Mesendoderm (in vitro differentiated cells): ENCODE results near the gene RPUSD3.
"Not testable (repeated sequence)": the region's sequence is repeated elsewhere in the genome, so short reads cannot be mapped to it uniquely, and the experiment has no call there.

Source experiments
- DNase-seq: peaks from one replicate; pipeline ENCODE4 v3.0.0; 2013
- H2AK5ac ChIP-seq: 2 replicates; pipeline ENCODE4 v1.6.1; 2013; ENCODE audit warnings: low read length, inconsistent platforms
- H2BK120ac ChIP-seq: 2 replicates; pipeline ENCODE4 v1.6.1; 2013; ENCODE audit warnings: low read depth, mild to moderate bottlenecking, low read length, moderate library complexity, mixed read lengths
- H2BK15ac ChIP-seq: replicated peaks from 2 replicates; pipeline ENCODE4 v1.6.1; 2013; ENCODE audit warnings: low read depth, mild to moderate bottlenecking, moderate library complexity
- H2BK5ac ChIP-seq: 2 replicates; pipeline ENCODE4 v1.6.1; 2013; ENCODE audit warnings: low read length, inconsistent platforms
- H3K18ac ChIP-seq: 2 replicates; pipeline ENCODE4 v1.6.1; 2013; ENCODE audit warnings: mild to moderate bottlenecking, low read length, mixed read lengths
- H3K23ac ChIP-seq: one replicate; pipeline ENCODE4 v1.6.1; 2013; ENCODE audit warnings: low read length
- H3K27ac ChIP-seq: 2 replicates; pipeline ENCODE4 v1.5.1; 2013; ENCODE audit warnings: low read depth, mild to moderate bottlenecking, inconsistent platforms, low read length, moderate library complexity
- H3K27me3 ChIP-seq: 2 replicates; pipeline ENCODE4 v1.6.1; 2013; ENCODE audit warnings: low read length, control low read depth, mild to moderate bottlenecking, inconsistent platforms; ENCODE audit not compliant: insufficient read depth, poor library complexity
- H3K36me3 ChIP-seq: 2 replicates; pipeline ENCODE4 v1.6.1; 2013; ENCODE audit warnings: low read length, inconsistent platforms; ENCODE audit not compliant: control insufficient read depth, insufficient read depth
- H3K4ac ChIP-seq: one replicate; pipeline ENCODE4 v1.6.1; 2013; ENCODE audit warnings: low read depth, mild to moderate bottlenecking, low read length, moderate library complexity
- H3K4me1 ChIP-seq: 2 replicates; pipeline ENCODE4 v1.6.1; 2013; ENCODE audit warnings: low read depth, low read length, inconsistent platforms; ENCODE audit not compliant: control insufficient read depth
- H3K4me2 ChIP-seq: 2 replicates; pipeline ENCODE4 v1.6.1; 2013; ENCODE audit warnings: low read length
- H3K4me3 ChIP-seq: 2 replicates; pipeline ENCODE4 v1.5.1; 2013; ENCODE audit warnings: mild to moderate bottlenecking, low read length
- H3K56ac ChIP-seq: one replicate; pipeline ENCODE4 v1.6.1; 2013; ENCODE audit warnings: low read length
- H3K79me1 ChIP-seq: 2 replicates; pipeline ENCODE4 v1.6.1; 2013; ENCODE audit warnings: low read length, inconsistent platforms
- H3K79me2 ChIP-seq: 2 replicates; pipeline ENCODE4 v1.6.1; 2013; ENCODE audit warnings: mild to moderate bottlenecking, low read length; ENCODE audit not compliant: control insufficient read depth, insufficient read depth
- H3K9ac ChIP-seq: 2 replicates; pipeline ENCODE4 v1.6.1; 2013; ENCODE audit warnings: low read length, inconsistent platforms
- H4K5ac ChIP-seq: one replicate; pipeline ENCODE4 v1.6.1; 2013; ENCODE audit warnings: low read length
- H4K8ac ChIP-seq: one replicate; pipeline ENCODE4 v1.6.1; 2013; ENCODE audit warnings: low read depth, mild to moderate bottlenecking, control low read depth, low read length, moderate library complexity
- WGBS: extraction: QIAGEN DNeasy Blood & Tissue Kit; methylation state at CpG from one replicate; pipeline ENCODE4 v1.1.7; 2013; ENCODE audit warnings: low lambda C conversion rate, missing lambda C conversion rate; ENCODE audit not compliant: insufficient coverage; ENCODE audit errors: extremely low coverage; 5-methylcytosine and 5-hydroxymethylcytosine counted together

Gene RPUSD3

GRCh38 chr3:9879830-9880549 lies 36.2 kb upstream of the RPUSD3 start, which contains the start of gene CIDEC:
CIDEC (minus strand) TSS chr3:9880253; CDS start chr3:9878486, 1,767 bp downstream.
- Histone ChIP-seq H3K27ac (no peak within 1 kb of the TSS), H4K5ac (no peak within 1 kb of the TSS), H3K4me3 (no peak within 1 kb of the TSS), H3K23ac (no peak within 1 kb of the TSS), H2BK15ac (no peak within 1 kb of the TSS), H3K4me2 (no peak within 1 kb of the TSS), H3K56ac (no peak within 1 kb of the TSS), H3K36me3 (no peaks in the 10 kb centered on the region), H3K79me1 (no peaks in the 10 kb centered on the region), H3K4ac (no peak within 1 kb of the TSS), H2BK120ac (no peak within 1 kb of the TSS), H3K4me1 (no peaks in the 10 kb centered on the region), H2AK5ac (no peak within 1 kb of the TSS), H3K18ac (no peak within 1 kb of the TSS), H2BK5ac (no peak within 1 kb of the TSS), H3K9ac (no peak within 1 kb of the TSS), H3K27me3 (no peaks in the 10 kb centered on the region), H4K8ac (no peak within 1 kb of the TSS), H3K79me2 (no peaks in the 10 kb centered on the region)
- WGBS, result no CpG with 5 or more reads among the region's 7 CpGs
- DNase-seq, result no peak

GRCh38 chr3:9878700-9879099 lies 34.9 kb upstream of the RPUSD3 start:
- no peaks in the 10 kb centered on the region for H3K79me2 ChIP-seq
- H3K27me3 ChIP-seq, result no peaks in the 10 kb centered on the region
- H3K4ac ChIP-seq, result no peak overlapping the region
- no peak overlapping the region for H3K9ac ChIP-seq
- no peak overlapping the region for H3K18ac ChIP-seq
- H3K56ac ChIP-seq, result no peak overlapping the region
- no peak overlapping the region for H4K5ac ChIP-seq
- H3K4me2 ChIP-seq, result no peak overlapping the region
- no peak overlapping the region for H3K4me3 ChIP-seq
- no peak overlapping the region for H2BK5ac ChIP-seq
- H3K79me1 ChIP-seq, result no peaks in the 10 kb centered on the region
- no peak overlapping the region for H4K8ac ChIP-seq
- no peak overlapping the region for H3K23ac ChIP-seq
- DNase-seq, result no peak
- H3K27ac ChIP-seq, result no peak overlapping the region
- H3K4me1 ChIP-seq, result no peaks in the 10 kb centered on the region
- H3K36me3 ChIP-seq, result no peaks in the 10 kb centered on the region
- H2AK5ac ChIP-seq, result no peak overlapping the region
- WGBS, result no CpG with 5 or more reads among the region's 5 CpGs
- no peak overlapping the region for H2BK15ac ChIP-seq
- H2BK120ac ChIP-seq, result no peak overlapping the region

GRCh38 chr3:9876991-9877390 lies 33.2 kb upstream of the RPUSD3 start:
- Histone ChIP-seq H3K27ac (no peak overlapping the region), H3K23ac (no peak overlapping the region), H3K4me3 (no peak overlapping the region), H4K5ac (no peak overlapping the region), H3K4me1 (no peaks in the 10 kb centered on the region), H2AK5ac (no peak overlapping the region), H3K56ac (no peak overlapping the region), H3K79me1 (no peaks in the 10 kb centered on the region), H4K8ac (no peak overlapping the region), H3K27me3 (no peaks in the 10 kb centered on the region), H3K4me2 (no peak overlapping the region), H3K4ac (no peak overlapping the region), H3K36me3 (no peaks in the 10 kb centered on the region), H3K18ac (no peak overlapping the region), H2BK5ac (no peak overlapping the region), H2BK120ac (no peak overlapping the region), H3K79me2 (no peaks in the 10 kb centered on the region), H2BK15ac (no peak overlapping the region), H3K9ac (no peak overlapping the region)
- no peak for DNase-seq
- WGBS, result no CpG with 5 or more reads among the region's 12 CpGs

- not testable (repeated sequence) for DNase-seq, H3K23ac ChIP-seq, H3K4me3 ChIP-seq
Measured at GRCh38 chr3:9876255-9876654, 32.4 kb upstream of the RPUSD3 start.

GRCh38 chr3:9875448-9875847 lies 31.6 kb upstream of the RPUSD3 start:
- Histone ChIP-seq H3K36me3 (no peaks in the 10 kb centered on the region), H3K4me3 (no peak overlapping the region), H2BK120ac (no peak overlapping the region), H3K27me3 (no peaks in the 10 kb centered on the region), H3K9ac (no peak overlapping the region), H2BK15ac (no peak overlapping the region), H3K18ac (no peak overlapping the region), H3K27ac (no peak overlapping the region), H4K8ac (no peak overlapping the region), H3K79me2 (no peaks in the 10 kb centered on the region), H2AK5ac (no peak overlapping the region), H2BK5ac (no peak overlapping the region), H4K5ac (no peak overlapping the region), H3K4me1 (no peaks in the 10 kb centered on the region), H3K4ac (no peak overlapping the region), H3K4me2 (no peak overlapping the region), H3K56ac (no peak overlapping the region), H3K79me1 (no peaks in the 10 kb centered on the region), H3K23ac (no peak overlapping the region)
- DNase-seq, result no peak

More at GRCh38 chr3:9876255-9876654, 32.4 kb upstream of the RPUSD3 start:
- H3K9ac ChIP-seq, H3K18ac ChIP-seq, H2AK5ac ChIP-seq, H2BK5ac ChIP-seq, H3K27ac ChIP-seq, H3K79me1 ChIP-seq, H3K4me2 ChIP-seq, H3K4me1 ChIP-seq, H3K36me3 ChIP-seq, H4K8ac ChIP-seq, H3K27me3 ChIP-seq, H3K56ac ChIP-seq, H2BK15ac ChIP-seq, H3K4ac ChIP-seq, H4K5ac ChIP-seq, H3K79me2 ChIP-seq, H2BK120ac ChIP-seq: not testable (repeated sequence)
- WGBS, result no CpG with 5 or more reads among the region's 4 CpGs

- not testable (repeated sequence) for H3K27me3 ChIP-seq, H3K4ac ChIP-seq, H3K4me3 ChIP-seq, H3K56ac ChIP-seq, H2AK5ac ChIP-seq, H3K27ac ChIP-seq, H3K9ac ChIP-seq, H2BK5ac ChIP-seq, H2BK120ac ChIP-seq, H3K79me1 ChIP-seq, H3K36me3 ChIP-seq, H3K23ac ChIP-seq, H3K4me1 ChIP-seq, DNase-seq, H4K8ac ChIP-seq, H3K4me2 ChIP-seq, H3K79me2 ChIP-seq, H2BK15ac ChIP-seq, H4K5ac ChIP-seq, H3K18ac ChIP-seq
- WGBS, result no CpG with 5 or more reads among the region's 5 CpGs
Measured at GRCh38 chr3:9872067-9872466, 28.3 kb upstream of the RPUSD3 start.
